Measurements from ENCODE around the gene SLC5A12.

DNA sequence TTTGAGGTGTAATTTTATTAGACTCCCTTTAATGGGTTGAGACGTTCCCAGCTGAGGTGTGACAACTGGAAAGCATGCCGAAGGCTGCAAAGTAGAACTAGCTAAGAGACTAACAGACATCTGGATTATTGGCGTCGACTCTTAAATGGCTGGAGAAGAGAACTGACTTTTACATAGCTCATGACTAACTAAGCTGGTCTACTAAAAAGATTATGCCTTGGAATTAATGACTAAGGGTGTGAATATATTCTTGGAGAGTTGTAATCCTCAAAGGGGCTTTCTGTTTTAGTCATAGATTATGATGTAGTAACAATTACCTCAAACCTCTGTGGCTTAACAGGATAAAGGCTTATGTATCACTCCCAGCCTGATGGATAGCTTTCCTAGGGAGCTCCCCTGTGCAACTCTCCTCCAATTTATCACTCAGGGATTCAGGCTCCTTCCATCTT is 39.5 kb upstream of the SLC5A12 start:
- TF ChIP-seq, protein P1, sequence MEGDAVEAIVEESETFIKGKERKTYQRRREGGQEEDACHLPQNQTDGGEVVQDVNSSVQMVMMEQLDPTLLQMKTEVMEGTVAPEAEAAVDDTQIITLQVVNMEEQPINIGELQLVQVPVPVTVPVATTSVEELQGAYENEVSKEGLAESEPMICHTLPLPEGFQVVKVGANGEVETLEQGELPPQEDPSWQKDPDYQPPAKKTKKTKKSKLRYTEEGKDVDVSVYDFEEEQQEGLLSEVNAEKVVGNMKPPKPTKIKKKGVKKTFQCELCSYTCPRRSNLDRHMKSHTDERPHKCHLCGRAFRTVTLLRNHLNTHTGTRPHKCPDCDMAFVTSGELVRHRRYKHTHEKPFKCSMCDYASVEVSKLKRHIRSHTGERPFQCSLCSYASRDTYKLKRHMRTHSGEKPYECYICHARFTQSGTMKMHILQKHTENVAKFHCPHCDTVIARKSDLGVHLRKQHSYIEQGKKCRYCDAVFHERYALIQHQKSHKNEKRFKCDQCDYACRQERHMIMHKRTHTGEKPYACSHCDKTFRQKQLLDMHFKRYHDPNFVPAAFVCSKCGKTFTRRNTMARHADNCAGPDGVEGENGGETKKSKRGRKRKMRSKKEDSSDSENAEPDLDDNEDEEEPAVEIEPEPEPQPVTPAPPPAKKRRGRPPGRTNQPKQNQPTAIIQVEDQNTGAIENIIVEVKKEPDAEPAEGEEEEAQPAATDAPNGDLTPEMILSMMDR (conservative IDR thresholded peaks at IDR 0.05; ENCODE audit: low read depth, low read length): no peak
- no peak for TF ChIP-seq POLR2A (IDR thresholded peaks at IDR 0.05; ENCODE audit: low read depth, low read length)
- no peak for TF ChIP-seq FOS (IDR thresholded peaks at IDR 0.05; ENCODE audit: low read depth, low read length)
- TF ChIP-seq MAZ (IDR thresholded peaks at IDR 0.05; ENCODE audit: borderline replicate concordance, low read depth, low read length): no peak

All from IMR-90 (cell line).